Effector memory CD4-positive, alpha-beta T cell (primary cell): ENCODE data around the gene CCDC63.

ENCODE experiments used
- DNase-seq, 3 donors: peaks; one replicate each; pipeline ENCODE4 v3.0.0-alpha.2; 2020
- H3K27ac ChIP-seq: 2 replicates; pipeline ENCODE4 v1.7.0; 2013; ENCODE audit warnings: mild to moderate bottlenecking, low read length, moderate library complexity; ENCODE audit not compliant: insufficient read depth, poor library complexity, severe bottlenecking
- H3K27me3 ChIP-seq: replicated peaks from 2 replicates; pipeline ENCODE4 v1.7.0; 2013; ENCODE audit warnings: mild to moderate bottlenecking, low read length; ENCODE audit not compliant: insufficient read depth, control insufficient read depth, poor library complexity, severe bottlenecking
- H3K36me3 ChIP-seq: 2 replicates; pipeline ENCODE4 v1.7.0; 2013; ENCODE audit warnings: mild to moderate bottlenecking, low read length, moderate library complexity; ENCODE audit not compliant: control insufficient read depth, insufficient read depth
- H3K4me1 ChIP-seq: 2 replicates; pipeline ENCODE4 v1.7.0; 2013; ENCODE audit warnings: low read length, mild to moderate bottlenecking; ENCODE audit not compliant: control insufficient read depth, insufficient read depth, poor library complexity, severe bottlenecking
- H3K4me3 ChIP-seq: 2 replicates; pipeline ENCODE4 v1.7.0; 2013; ENCODE audit warnings: low read length, low read depth, mild to moderate bottlenecking; ENCODE audit not compliant: insufficient read depth, poor library complexity, severe bottlenecking
- H3K9me3 ChIP-seq: 2 replicates; pipeline ENCODE4 v1.7.0; 2013; ENCODE audit warnings: mild to moderate bottlenecking, low read length, moderate library complexity; ENCODE audit not compliant: control insufficient read depth
- total RNA-seq, 3 donors: gene quantifications; one replicate each; lab custom pipeline; 2026; lab: John Stamatoyannopoulos, UW

The CCDC63 gene
- total RNA-seq, result 0 reads per million in 3 donors

DNA sequence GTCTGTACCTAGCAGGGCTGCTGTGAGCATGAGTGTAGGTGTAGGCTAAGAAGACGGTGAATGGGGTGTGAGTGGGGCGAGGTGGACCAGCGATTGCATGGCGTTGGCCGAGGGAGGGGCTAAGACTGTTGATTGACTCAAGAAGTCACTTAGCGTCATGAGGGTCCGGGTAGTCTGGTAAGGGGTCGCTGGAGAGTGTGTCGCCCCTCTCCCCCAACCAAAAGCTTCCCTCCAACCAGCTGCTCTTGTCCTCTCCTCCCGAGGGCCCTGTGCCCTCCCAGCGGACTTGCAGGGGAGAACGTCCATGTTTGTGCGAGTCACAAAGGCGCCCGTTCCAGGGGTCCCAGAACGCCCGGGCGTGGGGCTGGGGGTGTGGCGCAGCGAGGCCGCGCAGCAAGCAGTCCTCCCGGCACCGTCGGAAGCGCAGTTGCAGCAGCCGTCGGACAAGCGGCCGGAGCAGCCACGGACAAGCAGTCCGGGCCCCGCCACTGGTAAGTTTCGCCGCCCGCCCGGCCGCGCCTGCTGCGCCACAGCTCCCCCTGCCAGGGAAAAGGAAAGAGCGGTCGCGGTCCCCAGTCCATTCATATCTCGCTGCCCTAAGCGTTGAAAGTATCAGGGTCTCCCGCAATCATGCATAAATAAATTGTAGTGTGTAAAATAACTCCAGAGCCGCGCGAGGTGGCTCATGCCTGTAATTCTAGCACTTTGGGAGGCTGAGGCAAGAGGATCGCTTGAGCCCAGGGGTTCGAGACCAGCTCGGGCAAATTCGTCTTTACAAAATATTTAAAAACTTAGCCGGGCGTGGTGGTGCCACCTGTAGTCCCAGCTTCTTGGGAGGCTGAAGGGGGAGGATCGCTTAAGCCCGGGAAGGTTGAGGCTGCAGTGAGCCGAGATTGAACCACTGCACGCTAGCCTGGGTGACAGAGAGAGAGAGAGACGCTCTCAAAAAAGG, at the start of gene CCDC63:
Gene CCDC63 (plus strand): TSS at position 373 of the 952 bp plus-strand sequence. CDS start 5,968 bp downstream, outside the sequence.
- H3K9me3 ChIP-seq, result no peaks in the 10 kb centered on the region
- no peak for DNase-seq
- no peaks in the 10 kb centered on the region for H3K4me1 ChIP-seq
- no peak within 1 kb of the TSS for H3K27ac ChIP-seq
- H3K27me3 ChIP-seq, result no peaks in the 10 kb centered on the region
- H3K36me3 ChIP-seq, result no peaks in the 10 kb centered on the region
- peak within 1 kb of the TSS; percentile 59 for H3K4me3 ChIP-seq

- H3K27ac ChIP-seq, result no peak overlapping the region
- no peaks in the 10 kb centered on the region for H3K27me3 ChIP-seq
- no peak for DNase-seq
- no peaks in the 10 kb centered on the region for H3K4me1 ChIP-seq
- H3K9me3 ChIP-seq, result no peaks in the 10 kb centered on the region
- H3K4me3 ChIP-seq, result no peak overlapping the region
- H3K36me3 ChIP-seq, result no peaks in the 10 kb centered on the region
Measured at GRCh38 chr12:110798461-110798860, 48.3 kb upstream of the CCDC63 start.

DNA sequence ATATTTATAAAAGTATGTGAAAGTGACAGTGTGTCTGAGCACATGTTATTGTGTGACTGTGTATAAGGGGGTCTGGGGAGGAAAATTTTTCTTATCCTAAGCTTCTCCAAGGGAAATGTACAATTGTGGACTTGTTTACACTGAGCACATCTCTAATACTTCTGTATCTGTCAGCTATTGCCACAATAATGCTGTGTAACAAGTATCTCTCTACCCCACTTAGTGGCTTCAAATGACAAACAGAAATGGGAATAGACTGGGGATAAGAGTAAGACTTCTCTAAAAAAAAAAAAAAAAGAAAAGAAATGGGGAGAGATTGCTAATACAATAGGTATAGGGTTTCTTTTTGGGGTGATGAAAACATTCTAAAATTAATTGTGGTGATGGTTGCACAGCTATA, 44.3 kb upstream of the CCDC63 start:
- H3K27me3 ChIP-seq, result no peaks in the 10 kb centered on the region
- no peaks in the 10 kb centered on the region for H3K9me3 ChIP-seq
- DNase-seq, result no peak
- no peaks in the 10 kb centered on the region for H3K36me3 ChIP-seq
- no peaks in the 10 kb centered on the region for H3K4me1 ChIP-seq
- H3K4me3 ChIP-seq, result no peak overlapping the region
- no peak overlapping the region for H3K27ac ChIP-seq

DNA sequence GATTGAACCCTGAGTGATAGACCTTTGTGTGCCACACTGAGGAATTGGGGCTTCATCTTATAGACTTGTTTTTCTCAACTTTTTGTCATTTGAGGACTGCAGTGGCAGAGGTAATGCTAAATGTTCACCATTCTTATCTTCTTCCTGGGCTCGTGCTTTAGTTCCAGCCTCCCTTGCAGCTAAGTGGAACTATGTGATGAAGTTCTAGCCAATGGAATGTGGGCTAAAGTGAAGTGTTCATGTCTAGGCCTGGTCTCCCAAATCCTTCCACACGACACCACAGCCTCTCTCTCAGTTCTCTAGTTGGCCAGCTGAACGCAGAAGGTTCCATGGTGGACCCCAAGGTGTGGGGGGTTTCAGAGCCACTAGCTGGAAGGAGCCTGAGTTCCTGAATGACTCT, 42.4 kb upstream of the CCDC63 start:
- Histone ChIP-seq H3K36me3 (no peaks in the 10 kb centered on the region), H3K4me1 (no peaks in the 10 kb centered on the region), H3K9me3 (no peaks in the 10 kb centered on the region), H3K27ac (no peak overlapping the region), H3K4me3 (no peak overlapping the region), H3K27me3 (no peaks in the 10 kb centered on the region)
- no peak for DNase-seq

DNA sequence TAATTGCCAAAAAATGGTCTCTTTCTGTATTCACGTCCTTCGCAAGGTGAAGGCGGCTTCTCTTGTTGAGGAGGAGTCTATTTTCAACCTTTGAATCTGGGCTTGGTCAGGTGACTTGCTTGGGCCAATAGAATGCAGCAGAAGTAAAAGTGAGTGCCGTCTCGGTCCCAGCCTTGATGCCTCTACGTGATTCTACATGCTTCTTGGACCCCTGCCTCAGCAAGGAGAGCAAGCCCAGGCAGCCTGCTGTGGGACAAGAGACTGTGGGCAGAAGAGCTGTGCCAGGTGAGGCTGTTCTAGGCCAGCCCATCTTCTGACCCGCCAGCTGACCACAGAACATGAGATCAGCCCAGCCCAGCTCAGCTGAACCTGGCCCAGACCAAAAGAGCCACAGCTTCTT, 39.1 kb upstream of the CCDC63 start:
- Histone ChIP-seq H3K4me3 (no peak overlapping the region), H3K27me3 (no peaks in the 10 kb centered on the region), H3K4me1 (no peaks in the 10 kb centered on the region), H3K27ac (no peak overlapping the region), H3K36me3 (no peaks in the 10 kb centered on the region), H3K9me3 (no peaks in the 10 kb centered on the region)
- DNase-seq, result no peak

DNA sequence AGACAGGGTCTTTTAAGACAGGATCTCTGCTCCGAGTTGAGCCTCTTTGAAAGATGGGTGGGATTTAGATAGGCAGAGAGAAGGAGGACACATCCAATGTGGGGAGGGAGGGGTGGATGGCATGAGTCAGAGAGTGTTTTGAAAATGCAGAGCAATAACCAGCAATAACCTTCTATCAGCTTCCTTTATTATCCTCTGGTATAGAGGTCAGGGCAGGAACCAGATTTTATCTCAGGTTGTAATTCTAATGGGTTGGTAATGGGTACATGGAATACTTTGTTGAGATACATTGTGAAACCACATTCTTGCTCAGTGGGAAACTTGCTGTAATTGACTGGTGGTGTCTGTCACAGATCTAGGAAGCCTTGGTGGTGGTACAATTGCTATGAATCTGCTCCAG, 37.6 kb upstream of the CCDC63 start:
- Histone ChIP-seq H3K27ac (no peak overlapping the region), H3K4me1 (no peaks in the 10 kb centered on the region), H3K36me3 (no peaks in the 10 kb centered on the region), H3K27me3 (no peaks in the 10 kb centered on the region), H3K4me3 (no peak overlapping the region), H3K9me3 (no peaks in the 10 kb centered on the region)
- no peak for DNase-seq

GRCh38 chr12:110811972-110812371, 34.8 kb upstream of the CCDC63 start:
- Histone ChIP-seq H3K36me3 (no peaks in the 10 kb centered on the region), H3K27me3 (no peaks in the 10 kb centered on the region), H3K4me1 (no peaks in the 10 kb centered on the region), H3K9me3 (no peaks in the 10 kb centered on the region), H3K4me3 (no peak overlapping the region), H3K27ac (no peak overlapping the region)
- no peak for DNase-seq

- H3K4me3 ChIP-seq, result no peak overlapping the region
- no peaks in the 10 kb centered on the region for H3K36me3 ChIP-seq
- H3K4me1 ChIP-seq, result no peaks in the 10 kb centered on the region
- DNase-seq, result no peak
- no peaks in the 10 kb centered on the region for H3K9me3 ChIP-seq
- H3K27me3 ChIP-seq, result no peaks in the 10 kb centered on the region
- no peak overlapping the region for H3K27ac ChIP-seq
Measured at GRCh38 chr12:110813285-110813684, 33.5 kb upstream of the CCDC63 start.

DNA sequence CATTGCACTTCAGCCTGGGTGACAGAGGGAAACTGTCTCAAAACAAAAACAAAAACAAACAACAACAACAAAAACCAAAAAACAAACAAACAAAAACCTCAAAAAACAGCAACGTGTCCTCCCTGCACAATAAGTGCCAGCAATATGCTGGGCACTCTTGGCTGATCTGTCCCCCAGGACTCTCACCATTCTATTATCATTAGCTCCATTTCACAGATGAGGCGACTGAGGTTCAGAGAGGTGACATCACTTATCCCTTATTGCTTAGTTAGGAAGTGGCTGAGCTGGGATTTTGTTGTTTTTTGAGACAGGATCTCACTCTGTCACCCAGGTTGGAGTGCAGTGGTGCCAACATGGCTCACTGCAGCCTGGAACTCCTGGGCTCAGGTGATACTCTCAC, 33.0 kb upstream of the CCDC63 start:
- no peaks in the 10 kb centered on the region for H3K36me3 ChIP-seq
- H3K27me3 ChIP-seq, result no peaks in the 10 kb centered on the region

GRCh38 chr12:110816248-110816647, 30.5 kb upstream of the CCDC63 start:
- DNase-seq, result no peak
- Histone ChIP-seq H3K36me3 (no peaks in the 10 kb centered on the region), H3K4me3 (no peak overlapping the region), H3K9me3 (no peaks in the 10 kb centered on the region), H3K4me1 (no peaks in the 10 kb centered on the region), H3K27ac (no peak overlapping the region), H3K27me3 (no peaks in the 10 kb centered on the region)

More for the DNA sequence above, 33.0 kb upstream of the CCDC63 start:
- no peak overlapping the region for H3K4me3 ChIP-seq
- no peak overlapping the region for H3K27ac ChIP-seq
- no peaks in the 10 kb centered on the region for H3K9me3 ChIP-seq
- DNase-seq, result no peak
- no peaks in the 10 kb centered on the region for H3K4me1 ChIP-seq
